ENCODE data around the gene ATP12A.

Gene ATP12A

GRCh38 chr13:24663586-24663985, 16.6 kb upstream of the ATP12A start:
- no peak for DNase-seq

DNA sequence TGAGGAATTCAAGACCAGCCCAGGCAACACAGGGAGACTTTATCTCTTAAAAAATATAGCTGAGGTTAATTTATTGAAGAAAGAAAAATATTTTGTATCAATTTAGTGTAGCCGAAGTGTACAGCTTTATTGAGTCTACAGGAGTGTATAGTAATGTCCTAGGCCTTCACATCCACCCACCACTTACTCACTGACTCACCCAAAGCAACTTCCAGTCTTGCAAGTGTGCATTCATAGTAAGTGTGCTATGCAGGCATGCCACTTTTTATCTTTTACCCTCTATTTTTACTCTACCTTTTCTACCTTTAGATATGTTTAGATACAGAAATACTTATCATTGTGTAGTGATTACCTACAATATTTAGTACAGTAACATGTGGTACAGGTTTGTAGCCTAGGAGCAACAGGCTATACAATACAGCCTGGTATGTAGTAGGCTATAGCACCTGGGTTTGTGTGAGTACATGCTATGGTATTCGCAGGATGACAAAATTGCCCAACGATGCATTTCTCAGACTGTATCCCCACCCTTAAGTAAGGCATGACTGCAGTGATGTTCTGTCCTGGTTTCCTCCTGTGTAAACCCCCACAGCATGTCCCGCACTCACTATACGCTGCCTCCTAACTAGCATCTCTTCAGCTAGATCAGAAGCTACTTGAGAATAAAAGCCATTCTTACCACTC, 15.3 kb upstream of the ATP12A start:
- no peak for DNase-seq

DNA sequence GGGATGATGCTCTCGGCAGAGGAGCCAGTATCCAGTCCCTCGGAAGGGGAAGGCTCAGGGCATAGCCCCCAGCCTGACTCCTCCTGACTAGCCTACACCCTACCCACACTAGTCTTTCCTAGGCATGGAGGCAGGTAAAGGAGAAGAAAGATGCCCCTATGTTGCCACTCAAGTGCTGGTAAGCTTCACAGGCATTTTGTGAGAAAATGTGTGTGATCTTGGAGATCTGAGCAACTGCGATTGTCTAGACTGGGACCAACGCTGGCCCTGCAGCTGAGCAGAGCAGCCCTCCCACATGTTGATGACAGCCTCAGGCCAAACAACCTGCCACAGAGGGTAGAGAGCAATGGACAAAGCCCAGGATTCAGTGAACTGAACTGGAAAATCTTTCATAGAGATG, 11.7 kb upstream of the ATP12A start:
- DNase-seq: no peak

DNA sequence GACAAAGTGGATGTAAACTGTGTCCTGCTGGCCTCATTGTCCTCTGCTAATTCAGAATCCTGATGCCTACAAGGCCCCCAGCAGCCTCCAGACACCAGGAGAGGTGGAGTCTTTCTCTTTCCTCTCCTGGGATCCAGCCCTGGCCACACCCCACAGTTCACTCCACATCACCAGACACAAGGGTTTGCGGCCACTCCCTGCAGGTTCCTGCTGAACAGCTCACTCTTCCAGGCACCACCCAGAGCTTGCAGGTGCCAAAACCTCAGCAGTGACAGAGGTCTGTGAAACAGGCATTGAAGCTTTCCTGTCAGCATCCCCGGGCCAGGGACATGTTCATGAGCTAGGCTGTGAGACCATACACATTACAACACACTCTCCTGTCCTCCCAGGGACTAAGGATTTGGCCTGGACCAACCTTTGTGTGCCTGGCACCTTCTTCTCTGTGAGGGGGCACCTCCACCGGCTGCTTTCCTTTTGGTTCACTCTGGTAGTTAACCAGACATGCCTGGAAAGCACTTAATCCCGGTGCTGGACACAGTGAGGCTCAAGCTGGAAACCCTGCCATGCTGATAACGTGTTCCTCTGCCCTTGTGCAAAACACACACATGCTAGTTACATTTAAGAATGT, 11.1 kb upstream of the ATP12A start:
- no peak for DNase-seq

- no peak for DNase-seq
These were observed 10.0 kb upstream of the ATP12A start for GRCh38 chr13:24670174-24670573.

DNA sequence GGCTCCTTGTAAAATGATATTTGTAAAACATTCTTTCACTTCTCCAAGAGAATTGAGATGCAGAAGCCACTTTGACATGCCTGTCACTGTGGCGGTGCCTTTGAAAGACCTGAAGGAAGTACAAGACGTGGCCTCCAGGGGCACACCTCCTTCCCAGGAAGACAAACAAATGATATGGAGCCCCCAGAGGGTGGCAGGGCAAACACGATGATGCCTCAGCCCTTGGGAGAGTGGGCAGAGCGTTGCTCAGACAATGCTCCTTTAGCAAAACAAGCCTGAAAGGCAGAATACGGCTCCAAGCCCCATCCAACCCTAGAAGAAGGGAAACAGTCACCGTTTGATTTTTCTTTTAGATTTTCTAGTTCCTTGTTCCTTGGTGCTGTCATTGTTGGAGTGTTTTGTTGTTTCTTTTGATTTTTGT, 9.2 kb upstream of the ATP12A start:
- DNase-seq: no peak

- DNase-seq: peak; percentile 88
These were observed 8.7 kb upstream of the ATP12A start for GRCh38 chr13:24671386-24672113.

GRCh38 chr13:24672141-24673132, 7.8 kb upstream of the ATP12A start:
- peak; percentile 51 for DNase-seq

GRCh38 chr13:24675806-24676570, 4.2 kb upstream of the ATP12A start:
- no peak for DNase-seq

GRCh38 chr13:24678151-24678550, 2.1 kb upstream of the ATP12A start:
- DNase-seq: no peak

DNA sequence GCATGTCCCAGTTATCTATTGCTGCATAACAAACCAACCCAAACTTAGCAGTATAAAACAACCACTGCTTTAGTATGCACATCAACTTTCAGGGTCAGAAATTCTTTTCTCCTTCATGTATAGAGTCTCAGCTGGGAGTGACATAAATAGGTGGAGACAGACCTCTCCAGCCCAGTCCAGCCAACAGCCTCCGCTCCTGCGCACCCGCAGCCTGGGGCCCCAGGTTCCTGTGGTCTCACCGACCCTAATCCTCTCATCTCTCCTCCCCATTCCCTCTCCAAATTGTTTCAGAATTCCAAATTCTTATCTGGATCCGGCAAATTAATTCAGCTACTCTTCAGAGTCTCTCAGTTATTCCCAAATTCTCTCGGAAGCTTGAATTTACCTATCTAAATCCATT, 522 bp upstream of the ATP12A start:
- no peak for DNase-seq

DNA sequence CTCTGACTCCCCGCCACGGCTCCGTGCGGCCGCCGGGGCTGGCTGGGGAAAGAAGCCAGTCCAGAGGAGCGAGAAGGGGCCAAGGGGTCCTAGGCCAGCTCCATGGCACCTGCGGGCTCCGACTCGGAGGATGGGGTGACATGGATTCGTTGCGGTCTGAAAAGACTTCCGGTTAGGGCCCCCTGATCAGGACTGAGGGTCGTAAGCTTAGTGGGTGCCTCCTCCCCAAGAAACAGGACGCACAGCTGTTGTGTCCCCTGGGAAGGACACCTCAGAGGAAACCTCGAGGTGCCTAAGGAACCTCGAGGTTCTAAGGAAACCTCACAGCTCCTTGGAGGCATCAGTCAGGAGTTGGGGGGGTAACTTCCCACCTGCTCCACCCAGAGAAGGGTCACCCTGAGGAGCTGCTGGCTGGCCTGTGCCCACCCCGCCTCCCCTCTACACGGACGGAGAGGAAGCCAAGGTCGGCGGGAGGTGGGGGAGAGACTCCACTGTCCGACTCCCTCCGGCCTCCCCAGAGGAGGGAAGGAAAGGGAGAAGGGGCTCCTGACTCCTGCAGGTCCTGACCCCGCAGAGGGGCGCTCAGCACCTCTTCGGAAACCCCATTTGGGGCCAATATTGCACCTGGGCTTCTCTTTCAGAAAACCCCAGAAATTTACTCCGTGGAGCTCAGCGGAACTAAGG, 855 bp downstream of the ATP12A start:
- DNase-seq: no peak

- DNase-seq: no peak
These were observed 1.7 kb downstream of the ATP12A start for GRCh38 chr13:24681930-24682329.

DNA sequence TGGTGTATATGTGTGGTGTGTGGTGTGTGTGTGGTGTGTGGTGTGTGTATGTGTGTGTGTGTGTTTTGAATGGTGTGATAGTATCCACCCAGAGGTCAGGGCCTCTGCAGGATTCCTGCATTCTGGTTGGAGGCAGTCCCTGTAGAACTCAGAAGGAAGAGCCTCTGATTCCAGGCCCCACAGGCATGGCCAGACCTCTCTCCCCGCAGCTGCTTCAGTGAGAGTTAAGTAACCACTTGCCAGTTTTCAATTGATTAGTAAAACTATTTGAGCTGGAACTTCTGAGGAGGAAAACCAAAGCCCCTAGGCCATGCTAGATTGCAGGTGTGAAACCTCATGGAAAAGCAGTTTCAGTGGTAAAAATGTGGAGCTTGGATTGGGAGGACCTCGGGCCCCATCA, 2.1 kb downstream of the ATP12A start:
- DNase-seq: no peak

- no peak for DNase-seq
These were observed 3.1 kb downstream of the ATP12A start for GRCh38 chr13:24683351-24683750.

GRCh38 chr13:24683838-24684599, 3.8 kb downstream of the ATP12A start:
- DNase-seq: peak; percentile 4

DNA sequence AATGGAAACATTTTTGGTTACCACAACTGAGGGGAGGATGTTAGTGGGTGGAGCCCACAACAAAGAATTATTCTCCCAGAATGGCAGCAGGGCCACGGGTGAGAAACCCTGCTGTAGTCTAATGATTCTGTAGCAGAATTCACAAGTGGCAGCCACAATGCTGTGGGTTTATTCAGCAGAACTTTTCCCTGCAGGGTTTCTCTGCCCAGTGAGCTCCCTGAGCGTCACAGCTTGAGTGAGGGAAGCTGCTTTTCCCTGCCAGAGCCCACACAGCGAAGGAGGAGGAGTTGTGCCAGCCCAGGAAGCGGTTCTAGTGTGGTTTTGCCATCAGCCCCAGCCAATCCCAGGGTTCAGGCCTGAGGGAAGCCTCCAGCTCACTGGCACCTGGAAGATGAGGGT, 4.4 kb downstream of the ATP12A start:
- no peak for DNase-seq

DNA sequence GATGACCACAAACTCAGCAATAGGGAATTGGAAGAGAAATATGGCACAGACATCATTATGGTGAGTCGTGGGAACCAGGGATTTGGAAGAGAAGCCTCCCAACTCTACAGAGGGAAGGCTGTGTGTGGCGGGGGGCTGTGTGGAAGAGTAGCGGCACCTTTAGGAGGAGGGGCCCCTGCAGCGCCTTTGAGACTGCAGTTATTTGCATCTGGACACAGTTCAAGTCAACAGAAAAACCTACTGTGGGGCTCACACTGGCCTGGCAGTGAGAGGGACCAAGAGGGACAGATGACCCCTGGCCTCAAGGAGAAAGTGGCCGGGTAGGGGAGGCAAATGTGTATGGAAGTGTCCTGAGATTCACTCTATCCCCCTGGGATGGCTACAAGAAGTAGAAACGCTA, 5.1 kb downstream of the ATP12A start:
- no peak for DNase-seq

DNA sequence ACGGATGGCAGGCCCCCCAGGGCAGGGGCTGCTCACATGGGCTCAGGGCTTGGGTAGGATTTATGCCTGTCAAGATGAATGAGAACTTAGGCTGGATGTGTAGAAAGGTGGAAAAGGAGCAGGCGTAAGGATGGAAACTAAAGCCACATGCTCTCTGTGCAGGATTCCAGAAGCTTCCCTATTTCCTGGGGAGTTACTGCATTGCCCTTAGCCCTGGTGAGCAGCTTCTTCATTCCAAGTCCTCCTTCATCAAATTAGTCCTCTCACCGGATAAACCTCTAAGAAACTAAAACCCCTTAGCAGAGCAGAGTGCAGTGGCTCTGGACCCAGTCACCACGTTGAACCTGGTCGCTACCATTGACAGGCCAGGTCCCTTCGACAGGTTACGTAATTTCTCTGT, 7.4 kb downstream of the ATP12A start:
- DNase-seq: no peak

GRCh38 chr13:24688111-24688510, 7.9 kb downstream of the ATP12A start:
- no peak for DNase-seq

DNA sequence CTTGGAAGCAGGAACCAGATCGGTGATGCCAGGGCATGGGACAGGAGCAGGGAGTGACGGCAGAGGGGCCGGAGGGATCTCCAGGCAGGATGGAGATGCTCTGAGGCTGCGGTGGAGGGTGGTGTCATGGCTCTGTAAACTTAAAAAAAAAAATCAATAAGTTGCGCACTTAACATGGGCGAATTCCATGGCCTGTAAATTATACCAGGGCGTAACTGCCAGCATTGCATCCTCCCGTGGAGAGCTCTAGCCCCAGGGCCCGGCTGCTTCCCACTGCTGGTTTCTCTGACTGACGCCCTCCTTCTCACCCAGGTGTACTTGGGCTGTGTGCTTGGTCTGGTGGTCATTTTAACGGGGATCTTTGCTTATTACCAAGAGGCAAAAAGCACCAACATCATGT, 8.7 kb downstream of the ATP12A start:
- DNase-seq: no peak

Data from kidney glomerular epithelial cell (primary cell).